Stomach (tissue), 4 donors: Measurements from ENCODE around the gene FYN.
A peak's percentile ranks its signal among the peaks of the same experiment; 100 is the strongest.

Experiments
- CTCF ChIP-seq, 7 experiments: fragments of 450-650 bp in 4 of 7; fragments of 200-600 bp in 3 of 7; sonication (generic) in 3 of 7; IDR thresholded peaks; one replicate each; pipeline ENCODE4 v1.5.1; 2016 to 2019; ENCODE audit warnings: antibody characterized with exemption in 7 of 7, control low read depth in 2 of 7, mild to moderate bottlenecking in 1 of 7
- EP300 ChIP-seq: sonication (generic); formaldehyde crosslinking; IDR thresholded peaks from one replicate; pipeline ENCODE4 v1.6.1; 2017; ENCODE audit warnings: antibody characterized with exemption
- POLR2A ChIP-seq, 4 donors: fragments of 450-650 bp; IDR thresholded peaks; one replicate each; pipeline ENCODE4 v1.6.1; 2016; ENCODE audit warnings: antibody characterized with exemption in 4 of 4, control low read depth in 2 of 4, mild to moderate bottlenecking in 1 of 4, moderate library complexity in 1 of 4

- TF ChIP-seq CTCF (IDR thresholded peaks at IDR 0.05) (peak in 1 of 7 experiments; percentile 8), POLR2A (IDR thresholded peaks at IDR 0.05) (no peak), EP300 (no peak)
Measured at GRCh38 chr6:111799576-111800258, 73.5 kb downstream of the FYN start.
